PC-3 (cell line): ENCODE results near the gene CRB1. TPM values are rescaled to one million over a fixed set of nuclear protein-coding genes. Genes with fewer than 3 reads are reported as not detected.

Experiments used
- ATAC-seq: fragments of 200-7000 bp; cut with Tn5 transposase; 2 replicates; pipeline ENCODE4 v1.9.1; 2020; ENCODE audit warnings: mild to moderate bottlenecking, moderate library complexity
- BruUV-seq: library from RNA; stranded (reverse); fragments of 400-500 nt; replicated peaks from 2 replicates; lab custom pipeline; 2021; lab: Mats Ljungman, UMichigan
- CTCF ChIA-PET: fragments of 300-600 bp; sonication (Branson Sonifier 250); formaldehyde crosslinking; loops from one replicate; lab custom pipeline; 2022; ENCODE audit warnings: antibody characterized with exemption; lab: Charles Lee
- POLR2A ChIA-PET: fragments of 300-600 bp; sonication (Branson Sonifier 250); formaldehyde crosslinking; loops from one replicate; lab custom pipeline; 2022; ENCODE audit warnings: antibody characterized with exemption; ENCODE audit not compliant: unreplicated experiment; lab: Charles Lee
- DNase-seq: peaks from one replicate; pipeline ENCODE4 v3.0.0-alpha.2; 2015
- H2AFZ ChIP-seq: fragments of 300-600 bp; sonication (generic); 2 replicates; pipeline ENCODE4 v1.6.0; 2016; ENCODE audit warnings: antibody characterized with exemption, low read length
- H3F3A ChIP-seq: fragments of 300-600 bp; sonication (generic); one replicate; pipeline ENCODE4 v1.6.0; 2017; ENCODE audit warnings: antibody characterized with exemption, low read length, control low read depth, mild to moderate bottlenecking; ENCODE audit not compliant: unreplicated experiment
- H3K27ac ChIP-seq: fragments of 300-600 bp; sonication (generic); 2 replicates; pipeline ENCODE4 v1.5.1; 2016; ENCODE audit warnings: mild to moderate bottlenecking, low read length
- H3K27me3 ChIP-seq: fragments of 300-600 bp; sonication (generic); 2 replicates; pipeline ENCODE4 v1.6.1; 2016; ENCODE audit warnings: low read length, mixed read lengths
- H3K36me3 ChIP-seq: fragments of 300-600 bp; sonication (generic); 2 replicates; pipeline ENCODE4 v1.6.1; 2016; ENCODE audit warnings: low read depth, mixed run types, low read length, mixed read lengths
- H3K4me1 ChIP-seq: fragments of 300-600 bp; sonication (generic); 2 replicates; pipeline ENCODE4 v1.5.1; 2016; ENCODE audit warnings: low read length; ENCODE audit not compliant: insufficient read depth
- H3K4me2 ChIP-seq: fragments of 300-600 bp; sonication (generic); 2 replicates; pipeline ENCODE4 v1.6.0; 2016; ENCODE audit warnings: low read length
- H3K4me3 ChIP-seq: fragments of 300-600 bp; sonication (generic); 2 replicates; pipeline ENCODE4 v1.5.1; 2016; ENCODE audit warnings: mild to moderate bottlenecking, low read length, mixed read lengths
- H3K79me2 ChIP-seq: fragments of 300-600 bp; sonication (generic); 2 replicates; pipeline ENCODE4 v1.6.1; 2017; ENCODE audit warnings: low read length, mixed read lengths
- H3K9ac ChIP-seq: fragments of 300-600 bp; sonication (generic); 2 replicates; pipeline ENCODE4 v1.6.0; 2016; ENCODE audit warnings: mild to moderate bottlenecking, low read length
- H3K9me2 ChIP-seq: fragments of 300-600 bp; sonication (generic); replicated peaks from 2 replicates; pipeline ENCODE4 v1.6.1; 2016; ENCODE audit warnings: mixed run types, low read length, mixed read lengths
- H3K9me3 ChIP-seq: fragments of 300-600 bp; sonication (generic); 2 replicates; pipeline ENCODE4 v1.6.1; 2016; ENCODE audit warnings: low read length, mixed read lengths
- H4K20me1 ChIP-seq: fragments of 300-600 bp; sonication (generic); 2 replicates; pipeline ENCODE4 v1.6.1; 2016; ENCODE audit warnings: low read length, mixed read lengths
- EZH2 ChIP-seq: fragments of 300-600 bp; sonication (generic); IDR thresholded peaks from one replicate; pipeline ENCODE4 v1.6.1; 2017; ENCODE audit warnings: antibody characterized with exemption, mild to moderate bottlenecking, low read length; ENCODE audit not compliant: unreplicated experiment
- EZH2phosphoT487 ChIP-seq: fragments of 300-600 bp; sonication (generic); IDR thresholded peaks from 2 replicates; pipeline ENCODE4 v1.6.1; 2018; ENCODE audit warnings: mild to moderate bottlenecking, antibody characterized with exemption, low read length, borderline replicate concordance
- intact Hi-C: fragments of 100-400 bp; cut with micrococcal nuclease; formaldehyde crosslinking; loops from 2 replicates; pipeline ENCODE4 v1.9.0; 2023
- total RNA-seq: library from RNA; depleted of rRNA; stranded (reverse); fragments of >200 nt; gene quantifications from 2 replicates; pipeline ENCODE4 v1.2.3, GENCODE V29; 2014
- TF ChIP-seq, protein P1 (sequence below): fragments of 300-600 bp; sonication (generic); conservative IDR thresholded peaks from 2 replicates; pipeline ENCODE4 v1.5.1; 2017; ENCODE audit warnings: antibody characterized with exemption, low read depth, mild to moderate bottlenecking, low read length

Gene CRB1
- total RNA-seq, 1 experiment from 2014 or later, result 0.07 TPM

DNA sequence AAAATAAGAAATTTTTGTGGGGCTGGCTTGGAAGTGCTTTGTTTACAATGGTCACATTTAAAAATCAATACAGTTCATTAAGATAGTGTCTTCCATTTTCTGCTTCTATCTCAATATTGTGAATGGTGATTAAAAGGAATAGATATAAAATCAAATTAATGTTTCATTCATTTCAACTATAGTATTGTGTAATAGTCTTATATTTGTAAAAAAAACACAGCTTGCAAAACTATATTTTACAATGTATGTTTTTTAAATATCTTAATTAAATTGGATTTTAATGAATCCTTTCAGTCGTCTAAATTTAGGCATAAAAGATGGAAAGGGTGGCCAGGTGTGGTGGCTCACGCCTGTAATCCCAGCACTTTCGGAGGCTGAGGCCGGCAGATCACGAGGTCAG, 63.5 kb downstream of the CRB1 start:
- Histone ChIP-seq H3K9me2 (no peaks in the 10 kb centered on the region), H3F3A (no peaks in the 10 kb centered on the region), H3K36me3 (no peaks in the 10 kb centered on the region; the same call in 1 of the 2 replicates), H2AFZ (no peak overlapping the region), H3K4me3 (no peak overlapping the region), H4K20me1 (no peaks in the 10 kb centered on the region), H3K9ac (no peak overlapping the region), H3K4me2 (no peak overlapping the region), H3K4me1 (no peaks in the 10 kb centered on the region), H3K27ac (no peak overlapping the region), H3K79me2 (no peaks in the 10 kb centered on the region), H3K27me3 (no peaks in the 10 kb centered on the region), H3K9me3 (no peaks in the 10 kb centered on the region)
- no TSS peak for BruUV-seq
- ChIA-PET CTCF (no interaction called here), POLR2A (no interaction called here)
- no peak for ATAC-seq
- no peak for TF ChIP-seq EZH2
- TF ChIP-seq, protein P1, sequence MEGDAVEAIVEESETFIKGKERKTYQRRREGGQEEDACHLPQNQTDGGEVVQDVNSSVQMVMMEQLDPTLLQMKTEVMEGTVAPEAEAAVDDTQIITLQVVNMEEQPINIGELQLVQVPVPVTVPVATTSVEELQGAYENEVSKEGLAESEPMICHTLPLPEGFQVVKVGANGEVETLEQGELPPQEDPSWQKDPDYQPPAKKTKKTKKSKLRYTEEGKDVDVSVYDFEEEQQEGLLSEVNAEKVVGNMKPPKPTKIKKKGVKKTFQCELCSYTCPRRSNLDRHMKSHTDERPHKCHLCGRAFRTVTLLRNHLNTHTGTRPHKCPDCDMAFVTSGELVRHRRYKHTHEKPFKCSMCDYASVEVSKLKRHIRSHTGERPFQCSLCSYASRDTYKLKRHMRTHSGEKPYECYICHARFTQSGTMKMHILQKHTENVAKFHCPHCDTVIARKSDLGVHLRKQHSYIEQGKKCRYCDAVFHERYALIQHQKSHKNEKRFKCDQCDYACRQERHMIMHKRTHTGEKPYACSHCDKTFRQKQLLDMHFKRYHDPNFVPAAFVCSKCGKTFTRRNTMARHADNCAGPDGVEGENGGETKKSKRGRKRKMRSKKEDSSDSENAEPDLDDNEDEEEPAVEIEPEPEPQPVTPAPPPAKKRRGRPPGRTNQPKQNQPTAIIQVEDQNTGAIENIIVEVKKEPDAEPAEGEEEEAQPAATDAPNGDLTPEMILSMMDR, result no peak
- no peak for TF ChIP-seq EZH2phosphoT487
- intact Hi-C loops, result loop anchor here (10.0 kb wide), 1 partner anchor 507 kb away; no protein-coding TSS in a partner anchor
- DNase-seq, result no peak

DNA sequence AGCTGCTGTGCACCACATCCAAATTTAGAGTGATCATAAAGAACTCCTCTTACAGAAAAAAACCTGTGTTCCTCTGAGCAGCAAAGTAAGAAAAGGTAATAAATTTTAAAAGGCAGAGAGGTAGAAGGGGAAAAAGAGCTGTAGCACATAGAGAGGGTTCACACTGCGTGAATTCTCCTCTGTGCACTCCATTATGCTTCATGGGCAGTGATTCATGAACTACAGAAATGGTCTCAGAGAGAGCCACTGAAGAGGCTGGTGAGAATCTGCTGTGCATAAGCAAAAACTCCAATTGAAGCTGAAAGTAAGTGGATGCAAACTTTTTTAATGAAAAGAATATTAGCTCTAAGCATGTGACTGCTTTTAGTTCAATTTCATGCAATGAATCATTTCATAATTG, 65.0 kb downstream of the CRB1 start:
- no peak overlapping the region for H3K9ac ChIP-seq
- no peaks in the 10 kb centered on the region for H3F3A ChIP-seq
- H3K27ac ChIP-seq, result no peak overlapping the region
- CTCF ChIA-PET, result no interaction called here
- no peaks in the 10 kb centered on the region for H3K4me1 ChIP-seq
- ATAC-seq (no peak), DNase-seq (no peak)
- no peaks in the 10 kb centered on the region for H4K20me1 ChIP-seq
- no peaks in the 10 kb centered on the region for H3K27me3 ChIP-seq
- no peaks in the 10 kb centered on the region for H3K79me2 ChIP-seq
- no peak overlapping the region for H3K4me3 ChIP-seq
- no peaks in the 10 kb centered on the region for H3K36me3 ChIP-seq
- POLR2A ChIA-PET, result no interaction called here
- H3K4me2 ChIP-seq, result no peak overlapping the region
- intact Hi-C loops, result loop anchor here (10.0 kb wide), 1 partner anchor 508 kb away; no protein-coding TSS in a partner anchor
- H2AFZ ChIP-seq, result no peak overlapping the region
- BruUV-seq, result no TSS peak
- TF ChIP-seq, protein P1, result no peak
- TF ChIP-seq EZH2, result no peak
- TF ChIP-seq EZH2phosphoT487, result no peak
- no peaks in the 10 kb centered on the region for H3K9me2 ChIP-seq
- no peaks in the 10 kb centered on the region for H3K9me3 ChIP-seq

DNA sequence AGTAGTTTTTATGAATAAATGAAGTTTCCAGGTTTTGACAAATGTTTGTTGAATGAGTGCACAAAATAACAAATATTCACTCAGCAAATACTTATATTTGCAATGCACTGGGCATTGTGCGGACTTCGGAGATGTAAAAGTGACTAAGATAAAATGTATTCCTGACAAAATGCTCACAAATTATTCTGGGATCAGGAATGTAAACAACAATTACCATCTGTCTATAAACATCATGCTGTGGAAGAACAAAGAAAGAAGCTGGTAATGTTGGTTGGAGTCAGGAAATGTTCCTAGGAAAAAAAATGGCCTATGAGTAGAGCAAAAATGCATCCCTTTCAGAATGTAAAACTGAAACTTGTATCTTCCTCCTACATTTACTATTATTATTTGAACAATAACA, 68.5 kb downstream of the CRB1 start:
- ATAC-seq, result no peak
- no TSS peak for BruUV-seq
- CTCF ChIA-PET, result interaction anchor here (0.7 kb wide), 1 partner anchor 156 kb away, joined by 3 read pairs; no protein-coding TSS in a partner anchor

More for the DNA sequence above, 68.5 kb downstream of the CRB1 start:
- no peak for DNase-seq
- Histone ChIP-seq H3K4me2 (no peak overlapping the region), H3K9ac (no peak overlapping the region), H3K36me3 (no peaks in the 10 kb centered on the region), H3K4me3 (no peak overlapping the region), H3K79me2 (no peaks in the 10 kb centered on the region), H4K20me1 (no peaks in the 10 kb centered on the region), H3K27ac (no peak overlapping the region), H3K27me3 (no peaks in the 10 kb centered on the region), H2AFZ (no peak overlapping the region), H3K9me3 (no peaks in the 10 kb centered on the region), H3K4me1 (no peaks in the 10 kb centered on the region), H3K9me2 (no peaks in the 10 kb centered on the region), H3F3A (no peaks in the 10 kb centered on the region)
- TF ChIP-seq, protein P1, result no peak
- TF ChIP-seq EZH2, result no peak
- no peak for TF ChIP-seq EZH2phosphoT487
- POLR2A ChIA-PET, result no interaction called here
- intact Hi-C loops, result loop anchor here (10.0 kb wide), 1 partner anchor 512 kb away; no protein-coding TSS in a partner anchor
